Peyer's patch (tissue), 4 donors: ENCODE results near the gene SLC6A5. TPM values are rescaled to one million over a fixed set of nuclear protein-coding genes. Genes with fewer than 3 reads are reported as not detected.
"Not testable (repeated sequence)": the region's sequence is repeated elsewhere in the genome, so short reads cannot be mapped to it uniquely, and the experiment has no call there.

ENCODE experiments used
- DNase-seq, 3 donors: peaks; one replicate each; pipeline ENCODE4 v3.0.0-alpha.2; 2017 to 2019
- H3K27ac ChIP-seq, 4 donors: fragments of 200-600 bp; sonication (generic); one replicate each; pipeline ENCODE4 v1.5.1; 2016 to 2019
- H3K27me3 ChIP-seq, 2 donors: fragments of 200-600 bp; sonication (generic); one replicate each; pipeline ENCODE4 v1.5.1; 2019
- H3K36me3 ChIP-seq, 3 donors: fragments of 200-600 bp; sonication (generic); one replicate each; pipeline ENCODE4 v1.5.1; 2016 to 2019
- H3K4me1 ChIP-seq, 4 donors: fragments of 200-600 bp; sonication (generic); one replicate each; pipeline ENCODE4 v1.5.1; 2016 to 2019
- H3K4me3 ChIP-seq, 4 donors: fragments of 200-600 bp; sonication (generic); 1 replicate in 3 of 4; 2 replicates in 1 of 4; pipeline ENCODE4 v1.5.1; 2016 to 2019; ENCODE audit warnings: mild to moderate bottlenecking in 1 of 4
- H3K9me3 ChIP-seq, 4 donors: fragments of 200-600 bp; sonication (generic); one replicate each; pipeline ENCODE4 v1.5.1; 2016 to 2019; ENCODE audit warnings: mild to moderate bottlenecking in 1 of 4
- POLR2A ChIP-seq, 2 donors: fragments of 450-650 bp; IDR thresholded peaks; one replicate each; pipeline ENCODE4 v1.5.1; 2017; ENCODE audit warnings: antibody characterized with exemption in 2 of 2, mild to moderate bottlenecking in 2 of 2, moderate library complexity in 2 of 2
- total RNA-seq, 4 donors: library from RNA; depleted of rRNA; stranded (reverse); fragments of >200 nt; gene quantifications; one replicate each; pipeline ENCODE4 v1.1.0, GENCODE V29; 2016
- TF ChIP-seq, protein P1 (sequence below), 6 experiments: fragments of 450-650 bp in 4 of 6; fragments of 200-600 bp in 2 of 6; sonication (generic) in 1 of 6; IDR thresholded peaks; one replicate each; pipeline ENCODE4 v1.5.1; 2017 to 2019; ENCODE audit warnings: antibody characterized with exemption in 6 of 6, mild to moderate bottlenecking in 3 of 6, moderate library complexity in 1 of 6

The SLC6A5 gene
- total RNA-seq, 4 donors from 2014 or later, result not detected

DNA sequence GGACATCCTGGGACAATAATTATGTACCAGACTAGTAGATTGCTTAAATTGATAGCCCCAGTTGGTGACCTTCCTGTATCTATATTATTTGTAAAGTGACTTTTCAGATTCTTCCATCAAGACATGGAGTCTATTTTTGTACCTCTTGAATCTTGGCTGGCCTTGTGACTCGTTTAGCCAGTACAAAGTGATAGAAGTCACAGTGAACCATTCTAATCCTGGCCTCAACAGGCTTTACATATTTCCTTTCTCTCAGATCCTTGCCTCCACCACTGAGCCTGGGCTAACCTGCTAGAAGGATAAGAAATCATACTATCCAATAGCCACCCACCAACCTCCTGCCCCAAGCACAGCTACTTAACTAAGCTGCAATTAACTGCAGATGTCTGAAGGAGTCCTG, 37.5 kb upstream of the SLC6A5 start:
- no peak for DNase-seq
- Histone ChIP-seq H3K4me3 (no peak overlapping the region), H3K27ac (no peak overlapping the region), H3K4me1 (no peaks in the 10 kb centered on the region), H3K9me3 (no peaks in the 10 kb centered on the region), H3K27me3 (no peaks in the 10 kb centered on the region), H3K36me3 (no peaks in the 10 kb centered on the region)
- TF ChIP-seq, protein P1, sequence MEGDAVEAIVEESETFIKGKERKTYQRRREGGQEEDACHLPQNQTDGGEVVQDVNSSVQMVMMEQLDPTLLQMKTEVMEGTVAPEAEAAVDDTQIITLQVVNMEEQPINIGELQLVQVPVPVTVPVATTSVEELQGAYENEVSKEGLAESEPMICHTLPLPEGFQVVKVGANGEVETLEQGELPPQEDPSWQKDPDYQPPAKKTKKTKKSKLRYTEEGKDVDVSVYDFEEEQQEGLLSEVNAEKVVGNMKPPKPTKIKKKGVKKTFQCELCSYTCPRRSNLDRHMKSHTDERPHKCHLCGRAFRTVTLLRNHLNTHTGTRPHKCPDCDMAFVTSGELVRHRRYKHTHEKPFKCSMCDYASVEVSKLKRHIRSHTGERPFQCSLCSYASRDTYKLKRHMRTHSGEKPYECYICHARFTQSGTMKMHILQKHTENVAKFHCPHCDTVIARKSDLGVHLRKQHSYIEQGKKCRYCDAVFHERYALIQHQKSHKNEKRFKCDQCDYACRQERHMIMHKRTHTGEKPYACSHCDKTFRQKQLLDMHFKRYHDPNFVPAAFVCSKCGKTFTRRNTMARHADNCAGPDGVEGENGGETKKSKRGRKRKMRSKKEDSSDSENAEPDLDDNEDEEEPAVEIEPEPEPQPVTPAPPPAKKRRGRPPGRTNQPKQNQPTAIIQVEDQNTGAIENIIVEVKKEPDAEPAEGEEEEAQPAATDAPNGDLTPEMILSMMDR (IDR thresholded peaks at IDR 0.05), result no peak
- no peak for TF ChIP-seq POLR2A (IDR thresholded peaks at IDR 0.05)

DNA sequence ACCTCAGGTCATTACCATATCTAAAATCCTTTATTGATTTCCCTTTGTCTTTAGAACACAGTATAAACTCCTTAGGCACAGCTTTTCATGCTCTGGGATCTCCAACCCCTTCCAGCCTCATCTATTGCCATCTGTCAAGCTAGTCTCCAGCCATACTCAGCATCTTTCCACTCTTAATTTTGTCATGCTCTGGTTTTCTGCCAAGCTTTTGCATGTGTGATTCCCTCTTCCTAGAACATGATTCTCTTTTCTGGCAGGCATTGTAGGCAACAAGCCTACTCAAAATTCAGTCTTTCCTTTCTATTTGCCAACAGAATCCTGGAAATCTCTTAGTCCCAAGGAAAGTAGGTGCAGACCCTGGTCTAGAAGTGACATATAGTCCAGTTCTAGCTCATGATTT, 35.5 kb upstream of the SLC6A5 start:
- Histone ChIP-seq H3K4me3 (no peak overlapping the region), H3K27ac (no peak overlapping the region), H3K4me1 (no peaks in the 10 kb centered on the region), H3K36me3 (no peaks in the 10 kb centered on the region), H3K27me3 (no peaks in the 10 kb centered on the region), H3K9me3 (no peaks in the 10 kb centered on the region)
- TF ChIP-seq, protein P1 (IDR thresholded peaks at IDR 0.05), result no peak
- TF ChIP-seq POLR2A (IDR thresholded peaks at IDR 0.05), result no peak
- no peak for DNase-seq

DNA sequence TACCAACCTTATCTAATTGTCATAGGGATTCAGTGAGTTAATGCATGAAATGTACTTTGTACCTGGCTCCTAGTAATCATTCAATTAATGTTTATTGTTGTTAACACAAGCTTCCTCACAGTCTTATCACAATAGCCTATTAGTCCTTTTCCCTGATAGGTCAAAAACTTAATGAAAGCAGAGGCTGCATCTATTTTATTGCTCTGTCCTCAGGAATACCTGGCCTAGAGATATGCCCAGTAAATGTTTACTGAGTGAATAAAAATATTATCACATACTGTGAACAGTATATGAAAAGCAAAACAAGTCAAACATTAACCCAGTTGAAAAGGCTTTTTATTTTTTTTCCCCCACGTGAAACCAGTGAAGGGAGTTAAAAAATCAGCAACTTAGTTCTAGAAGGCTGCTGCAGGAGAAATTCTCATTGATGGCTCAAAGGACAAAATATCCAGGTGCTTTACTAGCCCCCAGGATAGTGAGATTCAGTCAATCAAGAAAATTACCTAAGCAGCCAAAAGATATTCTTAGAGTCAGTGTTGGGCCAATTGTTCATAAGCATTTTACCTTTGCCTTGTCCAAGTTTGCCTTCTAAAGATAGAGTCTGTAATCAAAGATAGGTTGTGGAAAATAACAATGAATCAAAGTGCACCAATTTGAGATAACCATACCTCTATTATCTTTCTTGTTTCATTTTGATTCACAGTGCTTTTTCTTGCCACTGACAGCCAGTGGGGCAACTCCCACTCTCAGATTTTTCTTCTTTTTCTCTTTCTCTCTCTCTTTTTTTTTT, 34.4 kb upstream of the SLC6A5 start:
- Histone ChIP-seq H3K9me3 (no peaks in the 10 kb centered on the region), H3K27me3 (no peaks in the 10 kb centered on the region), H3K4me1 (no peaks in the 10 kb centered on the region), H3K4me3 (peak overlapping the region in 1 of 4 donors; percentile 9), H3K36me3 (no peaks in the 10 kb centered on the region), H3K27ac (peak overlapping the region in 1 of 4 donors; percentile 13)
- no peak for TF ChIP-seq POLR2A (IDR thresholded peaks at IDR 0.05)
- TF ChIP-seq, protein P1 (IDR thresholded peaks at IDR 0.05), result no peak
- no peak for DNase-seq

DNA sequence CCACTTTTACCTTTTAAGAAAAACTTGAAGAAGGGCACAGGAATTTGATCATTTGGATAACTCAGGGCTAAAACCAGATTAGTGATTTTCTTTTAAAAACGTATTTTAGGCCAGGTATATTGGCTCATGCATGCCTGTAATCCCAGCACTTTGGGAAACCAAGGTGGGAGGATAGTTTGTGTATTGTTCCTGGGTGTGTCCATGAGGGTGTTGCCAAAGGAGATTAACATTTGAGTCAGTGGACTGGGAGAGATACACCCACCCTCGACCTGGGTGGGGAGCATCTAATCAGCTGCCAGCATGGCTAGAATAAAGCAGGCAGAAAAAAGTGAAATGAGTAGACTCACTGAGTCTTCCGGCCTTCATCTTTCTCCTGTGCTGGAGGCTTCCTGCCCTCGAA, 33.3 kb upstream of the SLC6A5 start:
- H3K4me1 ChIP-seq, H3K4me3 ChIP-seq, H3K9me3 ChIP-seq, H3K27ac ChIP-seq, H3K36me3 ChIP-seq, DNase-seq, H3K27me3 ChIP-seq: not testable (repeated sequence)

DNA sequence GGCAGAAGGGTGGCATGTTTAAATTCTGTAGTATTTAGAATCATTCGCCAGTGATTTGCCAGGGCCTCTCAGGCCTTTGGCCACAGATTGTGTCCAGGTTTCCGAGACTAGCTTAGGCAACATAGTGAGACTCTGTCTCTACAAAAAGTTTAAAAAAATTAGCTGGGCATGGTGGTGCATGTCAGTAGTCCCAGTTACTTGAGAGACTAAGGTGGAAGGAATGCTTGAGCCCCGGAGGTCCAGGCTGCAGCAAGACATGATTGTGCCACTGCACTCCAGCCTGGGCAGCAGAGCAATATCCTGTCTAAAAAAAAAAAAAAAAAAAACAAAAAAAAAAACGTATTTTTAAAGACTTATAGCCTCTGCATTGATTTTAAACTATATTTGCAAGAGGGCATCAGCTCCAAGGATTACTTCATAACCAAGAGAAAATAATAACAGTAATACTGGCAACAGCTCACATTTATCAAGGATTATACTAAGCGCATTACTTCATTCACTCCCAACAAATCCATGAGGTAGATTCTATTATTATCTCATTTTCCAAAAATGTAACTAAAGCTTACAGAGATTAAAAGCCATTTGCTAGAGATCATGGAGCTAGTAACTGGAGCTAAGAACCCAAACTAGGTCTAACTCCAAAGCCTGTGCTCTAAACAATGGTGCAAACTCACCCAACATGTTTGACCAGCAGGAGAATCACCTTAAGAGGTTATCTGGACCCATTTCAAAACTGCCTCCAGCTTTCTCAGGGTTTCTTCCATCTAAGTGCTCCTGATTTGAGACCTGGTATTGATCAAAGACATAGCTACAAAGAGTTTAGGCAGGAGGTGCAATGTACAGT, 32.6 kb upstream of the SLC6A5 start:
- Histone ChIP-seq H3K27me3 (no peaks in the 10 kb centered on the region), H3K4me3 (no peak overlapping the region), H3K36me3 (no peaks in the 10 kb centered on the region), H3K4me1 (no peaks in the 10 kb centered on the region), H3K9me3 (no peaks in the 10 kb centered on the region), H3K27ac (no peak overlapping the region)
- no peak for DNase-seq
- no peak for TF ChIP-seq POLR2A (IDR thresholded peaks at IDR 0.05)
- TF ChIP-seq, protein P1 (IDR thresholded peaks at IDR 0.05), result no peak

DNA sequence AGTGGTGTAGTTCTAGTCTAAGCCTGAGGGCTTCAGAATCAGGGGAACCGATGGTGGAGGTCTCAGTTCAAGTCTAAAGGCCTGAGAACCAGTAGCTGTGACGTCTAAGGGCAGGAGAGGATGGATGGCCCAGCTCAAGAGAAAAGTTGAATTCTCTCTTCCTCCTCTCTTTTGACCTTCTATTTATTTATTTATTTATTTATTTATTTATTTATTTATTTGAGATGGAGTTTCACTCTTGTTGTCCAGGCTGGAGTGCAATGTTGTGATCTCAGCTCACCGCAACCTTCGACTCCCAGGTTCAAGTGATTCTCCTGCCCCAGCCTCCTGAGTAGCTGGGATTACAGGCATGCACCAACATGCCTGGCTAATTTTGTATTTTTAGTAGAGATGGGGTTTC, 19.7 kb upstream of the SLC6A5 start:
- not testable (repeated sequence) for H3K4me3 ChIP-seq, H3K9me3 ChIP-seq, H3K27me3 ChIP-seq, DNase-seq, H3K4me1 ChIP-seq, H3K36me3 ChIP-seq, H3K27ac ChIP-seq
